H1 (cell line): Measurements from ENCODE around the gene ELF4. TPM values are rescaled to one million over a fixed set of nuclear protein-coding genes. Genes with fewer than 3 reads are reported as not detected.

ENCODE experiments used
- CTCF ChIA-PET: fragments of 300-600 bp; sonication (Branson Sonifier 250); formaldehyde crosslinking; loops from one replicate; lab custom pipeline; 2021; ENCODE audit not compliant: partially characterized antibody; lab: Charles Lee
- POLR2A ChIA-PET: fragments of 300-600 bp; sonication (Branson Sonifier 250); formaldehyde crosslinking; loops from one replicate; lab custom pipeline; 2021; ENCODE audit warnings: inconsistent platforms; ENCODE audit not compliant: partially characterized antibody; lab: Charles Lee
- DNase-seq, 2 experiments: peaks; one replicate each; pipeline versions ENCODE4 v3.0.0 to v3.0.0-alpha.2; 2010 to 2022; ENCODE audit warnings: low spot score in 2 of 2, low read depth in 1 of 2, mixed read lengths in 1 of 2
- FAIRE-seq: peaks from 2 replicates; lab custom pipeline; 2011; peaks lifted over from hg19 to GRCh38; lab: Jason Lieb, UNC
- H2AFZ ChIP-seq: 2 replicates; pipeline ENCODE4 v1.8.1; 2012; ENCODE audit warnings: low read length, inconsistent platforms
- H2AK5ac ChIP-seq: 2 replicates; pipeline ENCODE4 v1.6.1; 2013; ENCODE audit warnings: low read depth, low read length
- H2BK120ac ChIP-seq: replicated peaks from 2 replicates; pipeline ENCODE3; 2013; ENCODE audit warnings: low read depth, low read length, inconsistent platforms
- H2BK12ac ChIP-seq: 2 replicates; pipeline ENCODE4 v1.6.1; 2013; ENCODE audit warnings: low read depth, low read length
- H2BK15ac ChIP-seq: 2 replicates; pipeline ENCODE4 v1.6.1; 2013; ENCODE audit warnings: low read length
- H2BK20ac ChIP-seq: 2 replicates; pipeline ENCODE4 v1.6.1; 2013; ENCODE audit warnings: low read length
- H2BK5ac ChIP-seq: 2 replicates; pipeline ENCODE4 v1.6.1; 2013; ENCODE audit warnings: low read depth, low read length
- H3K14ac ChIP-seq: 2 replicates; pipeline ENCODE4 v1.6.1; 2013; ENCODE audit warnings: inconsistent platforms; ENCODE audit not compliant: insufficient read length
- H3K18ac ChIP-seq: 2 replicates; pipeline ENCODE4 v1.6.1; 2013; ENCODE audit warnings: low read length; ENCODE audit errors: extremely low read depth
- H3K23ac ChIP-seq: 2 replicates; pipeline ENCODE4 v1.6.1; 2013; ENCODE audit warnings: inconsistent platforms; ENCODE audit not compliant: insufficient read length
- H3K23me2 ChIP-seq: 2 replicates; pipeline ENCODE4 v1.6.1; 2013; ENCODE audit warnings: low read depth, low read length
- H3K27ac ChIP-seq: 2 replicates; pipeline ENCODE4 v1.6.1; 2011; ENCODE audit warnings: low read depth, low read length, inconsistent platforms
- H3K27me3 ChIP-seq, 4 experiments: replicated peaks in 1 of 4; 1 replicate in 1 of 4; 2 replicates in 3 of 4; pipeline versions ENCODE4 v1.6.1 to v1.8.1; 2011 to 2013; ENCODE audit warnings: low read length in 3 of 4, mild to moderate bottlenecking in 3 of 4, inconsistent platforms in 2 of 4, mixed read lengths in 2 of 4, moderate library complexity in 1 of 4; ENCODE audit not compliant: control insufficient read depth in 3 of 4, insufficient read depth in 3 of 4; ENCODE audit errors: extremely low read depth in 1 of 4
- H3K36me3 ChIP-seq, 4 experiments: 2 replicates each; pipeline versions ENCODE4 v1.6.1 to v1.8.1; 2011 to 2013; ENCODE audit warnings: mild to moderate bottlenecking in 4 of 4, low read length in 3 of 4, moderate library complexity in 2 of 4, control low read depth in 1 of 4, inconsistent platforms in 1 of 4; ENCODE audit not compliant: insufficient read depth in 4 of 4, control insufficient read depth in 2 of 4
- H3K4ac ChIP-seq: replicated peaks from 2 replicates; pipeline ENCODE3; 2013; ENCODE audit warnings: low read length, low read depth, mixed read lengths, inconsistent platforms; ENCODE audit not compliant: insufficient read length
- H3K4me1 ChIP-seq, 4 experiments: replicated peaks in 1 of 4; 1 replicate in 1 of 4; 2 replicates in 3 of 4; pipeline versions ENCODE4 v1.6.1 to v1.8.1; 2011 to 2013; ENCODE audit warnings: low read length in 3 of 4, inconsistent platforms in 2 of 4, mixed read lengths in 1 of 4; ENCODE audit not compliant: insufficient read depth in 4 of 4, control insufficient read depth in 3 of 4
- H3K4me2 ChIP-seq, 2 experiments: 2 replicates each; pipeline versions ENCODE4 v1.6.1 to v1.8.1; 2011 to 2013; ENCODE audit warnings: low read depth in 2 of 2, low read length in 2 of 2, control low read depth in 1 of 2, inconsistent platforms in 1 of 2, mild to moderate bottlenecking in 1 of 2; ENCODE audit not compliant: insufficient read depth in 1 of 2
- H3K4me3 ChIP-seq, 4 experiments: fragments of 200-600, 300-600 bp in 1 of 4; sonication (generic), shearing (Covaris generic), sonication (Bioruptor Twin) in 1 of 4; 2 replicates each; pipeline versions ENCODE4 v1.5.1 to v1.8.1; 2011 to 2016; ENCODE audit warnings: low read length in 4 of 4, low read depth in 3 of 4, control low read depth in 2 of 4, inconsistent platforms in 2 of 4, mild to moderate bottlenecking in 2 of 4, mixed read lengths in 1 of 4, moderate library complexity in 1 of 4; ENCODE audit not compliant: insufficient read depth in 2 of 4; ENCODE audit errors: extremely low read depth in 1 of 4
- H3K56ac ChIP-seq: replicated peaks from 2 replicates; pipeline ENCODE3; 2013; ENCODE audit warnings: low read depth, mild to moderate bottlenecking, mixed read lengths, low read length, inconsistent platforms; ENCODE audit not compliant: insufficient read length
- H3K79me1 ChIP-seq: 2 replicates; pipeline ENCODE4 v1.6.1; 2013; ENCODE audit warnings: low read depth, low read length, control low read depth
- H3K79me2 ChIP-seq, 2 experiments: 2 replicates each; pipeline versions ENCODE4 v1.6.1 to v1.8.1; 2012 to 2013; ENCODE audit warnings: low read length in 2 of 2, mild to moderate bottlenecking in 2 of 2, inconsistent platforms in 1 of 2; ENCODE audit not compliant: insufficient read depth in 2 of 2, control insufficient read depth in 1 of 2
- H3K9ac ChIP-seq, 4 experiments: replicated peaks in 1 of 4; 1 replicate in 1 of 4; 2 replicates in 3 of 4; pipeline versions ENCODE4 v1.6.1 to v1.8.1; 2011 to 2013; ENCODE audit warnings: low read depth in 3 of 4, low read length in 3 of 4, control low read depth in 2 of 4, mild to moderate bottlenecking in 2 of 4, moderate library complexity in 2 of 4, inconsistent platforms in 1 of 4; ENCODE audit errors: extremely low read depth in 1 of 4
- H3K9me3 ChIP-seq, 2 experiments: 2 replicates each; pipeline versions ENCODE4 v1.6.1 to v1.8.1; 2012 to 2013; ENCODE audit warnings: mild to moderate bottlenecking in 2 of 2, moderate library complexity in 2 of 2, control low read depth in 1 of 2, inconsistent platforms in 1 of 2, low read depth in 1 of 2, low read length in 1 of 2, mixed read lengths in 1 of 2; ENCODE audit not compliant: insufficient read depth in 2 of 2
- H4K20me1 ChIP-seq, 2 experiments: replicated peaks in 1 of 2; 2 replicates each; pipeline versions ENCODE3 to v1.8.1; 2011 to 2013; ENCODE audit warnings: inconsistent platforms in 2 of 2, low read length in 2 of 2, mild to moderate bottlenecking in 1 of 2; ENCODE audit not compliant: insufficient read depth in 2 of 2, control insufficient read depth in 1 of 2
- H4K5ac ChIP-seq: 2 replicates; pipeline ENCODE4 v1.6.1; 2013; ENCODE audit warnings: low read length, low read depth, mixed read lengths, inconsistent platforms; ENCODE audit not compliant: insufficient read length
- H4K8ac ChIP-seq: 2 replicates; pipeline ENCODE4 v1.8.0; 2013; ENCODE audit warnings: mild to moderate bottlenecking, moderate library complexity, low read length, inconsistent platforms; ENCODE audit not compliant: insufficient read depth; ENCODE audit errors: extremely low read depth
- H4K91ac ChIP-seq: replicated peaks from 2 replicates; pipeline ENCODE3; 2013; ENCODE audit warnings: low read length, mixed read lengths, inconsistent platforms; ENCODE audit not compliant: insufficient read length
- BACH1 ChIP-seq: IDR thresholded peaks from 2 replicates; pipeline ENCODE4 v1.6.1; 2012; ENCODE audit warnings: low read length, improper control_type of control experiment
- CBX5 ChIP-seq: fragments of 300-800, 300-1000 bp; sonication (generic); IDR thresholded peaks from 2 replicates; pipeline ENCODE4 v1.7.1; 2016; ENCODE audit warnings: antibody characterized with exemption, low read length, low read depth
- CHD2 ChIP-seq: IDR thresholded peaks from 2 replicates; pipeline ENCODE4 v1.6.1; 2012; ENCODE audit warnings: low read length, improper control_type of control experiment
- CREB1 ChIP-seq: IDR thresholded peaks from 2 replicates; pipeline ENCODE4 v1.6.1; 2012; ENCODE audit warnings: inconsistent platforms
- GABPA ChIP-seq: IDR thresholded peaks from 2 replicates; pipeline ENCODE4 v1.6.1; 2011; ENCODE audit warnings: mild to moderate bottlenecking, low read length, moderate library complexity, borderline replicate concordance; ENCODE audit not compliant: insufficient read depth
- GTF2F1 ChIP-seq: IDR thresholded peaks from 2 replicates; pipeline ENCODE4 v1.6.1; 2012; ENCODE audit warnings: low read depth, low read length, improper control_type of control experiment, borderline replicate concordance
- MAFK ChIP-seq: IDR thresholded peaks from 2 replicates; pipeline ENCODE4 v1.6.1; 2012; ENCODE audit warnings: low read depth, mild to moderate bottlenecking, improper control_type of control experiment, low read length
- RNF2 ChIP-seq: fragments of 200-900, 300-1000 bp; sonication (generic); IDR thresholded peaks from 2 replicates; pipeline ENCODE4 v1.7.1; 2016; ENCODE audit warnings: borderline replicate concordance, low read depth, mild to moderate bottlenecking, antibody characterized with exemption, low read length; ENCODE audit not compliant: poor library complexity, severe bottlenecking; ENCODE audit errors: missing control alignments
- SIX5 ChIP-seq: IDR thresholded peaks from 2 replicates; pipeline ENCODE4 v1.6.1; 2011; ENCODE audit warnings: mild to moderate bottlenecking, low read depth, low read length
- SP2 ChIP-seq: IDR thresholded peaks from 2 replicates; pipeline ENCODE4 v1.6.1; 2012; ENCODE audit warnings: mild to moderate bottlenecking, low read length, inconsistent platforms
- SP4 ChIP-seq: IDR thresholded peaks from 2 replicates; pipeline ENCODE4 v1.6.1; 2012; ENCODE audit warnings: low read length, inconsistent platforms
- TAF7 ChIP-seq: optimal IDR thresholded peaks from 2 replicates; pipeline ENCODE3; 2011; ENCODE audit warnings: low read depth, mild to moderate bottlenecking, inconsistent platforms, low read length, moderate library complexity, borderline replicate concordance
- USF2 ChIP-seq: IDR thresholded peaks from 2 replicates; pipeline ENCODE4 v1.6.1; 2011; ENCODE audit warnings: low read length, improper control_type of control experiment
- WGBS, 2 experiments: shearing (Covaris generic) in 1 of 2; methylation state at CpG; one replicate each; pipeline versions ENCODE4 v1.1.6 to v1.1.7; 2013 to 2015; ENCODE audit warnings: low lambda C conversion rate in 2 of 2, mixed read lengths in 2 of 2, inconsistent platforms in 1 of 2, low coverage in 1 of 2, missing lambda C conversion rate in 1 of 2; ENCODE audit not compliant: insufficient replicate concordance in 2 of 2, insufficient coverage in 1 of 2, insufficient read length in 1 of 2; ENCODE audit errors: extremely low coverage in 1 of 2, missing lambda C conversion rate in 1 of 2; 5-methylcytosine and 5-hydroxymethylcytosine counted together
- polyA plus RNA-seq, 7 experiments: library from polyadenylated mRNA; depleted of rRNA in 3 of 7; stranded (reverse) in 5 of 7; unstranded in 2 of 7; fragments of >200 nt in 5 of 7; fragments of 200-250 nt in 2 of 7; gene quantifications; 1 replicate in 5 of 7; 2 replicates in 1 of 7; 4 replicates in 1 of 7; pipeline versions ENCODE4 v1.2.1 to v1.2.3, GENCODE V29; 2011 to 2013; ENCODE audit warnings: missing spikeins in 2 of 7, mixed read lengths in 2 of 7
- total RNA-seq: library from RNA; stranded (reverse); fragmentation: NEBNext Ultra II Directional; extraction: Animal tissue kit (Norgen Biotek cat#: 25700); gene quantifications from 2 replicates; pipeline ENCODE4 v1.2.1, GENCODE V29; 2021

The ELF4 gene
- total and polyA plus RNA-seq, 2 of the 8 experiments (the other 6 are each of a cell fraction or from before 2014, with no cell fraction given) = 1.8 to 2.0 TPM

- POLR2A ChIA-PET = interaction anchor here (0.7 to 1.1 kb wide), 2 partner anchors 17 to 41 kb away, joined by 3 read pairs; no protein-coding TSS in a partner anchor
- WGBS, 2 experiments = 87% methylated on average over 3 of the region's 7 CpGs; no CpG with 5 or more reads in 1 of the 2 experiments
- Histone ChIP-seq H2BK5ac (no peak overlapping the region), H3K4me3 (no peak overlapping the region), H3K79me1 (no peaks in the 10 kb centered on the region), H3K14ac (no peak overlapping the region), H3K9ac (no peak overlapping the region), H3K36me3 (no peaks in the 10 kb centered on the region), H3K56ac (no peak overlapping the region), H2BK20ac (no peak overlapping the region), H3K23ac (no peak overlapping the region), H2BK15ac (no peak overlapping the region), H3K79me2 (no peaks in the 10 kb centered on the region), H3K23me2 (no peaks in the 10 kb centered on the region), H4K20me1 (no peaks in the 10 kb centered on the region), H3K4me1 (peaks cover 0 to 22% (median 5%) of the 10 kb centered on the region in 4 experiments; a peak in 5 of 7 replicates), H4K8ac (no peak overlapping the region), H3K4me2 (no peak overlapping the region), H2BK12ac (no peak overlapping the region), H3K27me3 (no peaks in the 10 kb centered on the region), H4K91ac (no peak overlapping the region), H3K18ac (no peak overlapping the region), H3K27ac (no peak overlapping the region), H2BK120ac (no peak overlapping the region), H2AK5ac (no peak overlapping the region), H2AFZ (no peak overlapping the region), H3K4ac (no peak overlapping the region), H4K5ac (no peak overlapping the region), H3K9me3 (no peaks in the 10 kb centered on the region)
- no peak for DNase-seq
- CTCF ChIA-PET = interaction anchor here (0.7 to 4.1 kb wide), 20 partner anchors 12 to 480 kb away, joined by 3 to 36 read pairs (median 4); partner anchors contain the start of genes ELF4 and RAB33A
- FAIRE-seq = no peak
- TF ChIP-seq SP2 (no peak), TAF7 (no peak), SIX5 (no peak), GTF2F1 (no peak), USF2 (no peak), SP4 (no peak), BACH1 (no peak), GABPA (no peak), CBX5 (no peak), MAFK (no peak), CREB1 (no peak), CHD2 (no peak), RNF2 (no peak)
These were observed 29.4 kb downstream of the ELF4 start for GRCh38 chrX:130080791-130081367.
